Adrenal gland (tissue), 5 donors: Measurements from ENCODE around the gene HIBCH.

ENCODE experiments used
- CTCF ChIP-seq, 6 experiments: fragments of 450-650 bp in 4 of 6; fragments of 200-600 bp in 2 of 6; sonication (generic) in 1 of 6; IDR thresholded peaks; 1 replicate in 5 of 6; 2 replicates in 1 of 6; pipeline versions ENCODE4 v1.5.1 to v1.8.0; 2016 to 2021; ENCODE audit warnings: antibody characterized with exemption in 6 of 6, mild to moderate bottlenecking in 2 of 6, moderate library complexity in 1 of 6
- POLR2A ChIP-seq, 2 donors: fragments of 450-650 bp; IDR thresholded peaks; one replicate each; pipeline ENCODE4 v1.6.1; 2017; ENCODE audit warnings: antibody characterized with exemption in 2 of 2, mild to moderate bottlenecking in 2 of 2, moderate library complexity in 1 of 2
- donor health status: DM: no; HTN: no; CAD: no.

- TF ChIP-seq CTCF (IDR thresholded peaks at IDR 0.05): no peak
- TF ChIP-seq POLR2A (IDR thresholded peaks at IDR 0.05): no peak
Measured at GRCh38 chr2:190301032-190301431, 18.6 kb downstream of the HIBCH start.
